A549 (cell line): ENCODE results near the gene DPAGT1.

Experiments
- BHLHE40 ChIP-seq: IDR thresholded peaks from 2 replicates; pipeline ENCODE4 v1.6.1; 2012; ENCODE audit warnings: low read depth, low read length, inconsistent platforms
- CEBPB ChIP-seq, 2 experiments: fragments of >200 bp in 1 of 2; sonication (Bioruptor Twin) in 1 of 2; formaldehyde crosslinking in 1 of 2; IDR thresholded peaks; 2 replicates each; pipeline ENCODE4 v1.6.1; 2012 to 2016
- CHD2 ChIP-seq: fragments of 150-350 bp; IDR thresholded peaks from 2 replicates; pipeline ENCODE4 v1.6.1; 2014; ENCODE audit warnings: low read length; ENCODE audit not compliant: partially characterized antibody
- EP300 ChIP-seq, 2 experiments: fragments of >200 bp; sonication (Bioruptor Twin); formaldehyde crosslinking; IDR thresholded peaks; 2 replicates in 1 of 2; 3 replicates in 1 of 2; pipeline ENCODE4 v1.6.1; 2016 to 2017
- HDAC2 ChIP-seq: fragments of 200-600 bp; sonication (generic); IDR thresholded peaks from 2 replicates; pipeline ENCODE4 v1.6.1; 2016
- NPAS2 ChIP-seq: fragments of 250-450 bp; sonication (Bioruptor Pico); IDR thresholded peaks from 2 replicates; pipeline ENCODE4 v1.8.0; 2022; ENCODE audit warnings: mild to moderate bottlenecking, moderate library complexity, borderline replicate concordance
- POLR2A ChIP-seq: IDR thresholded peaks from 2 replicates; pipeline ENCODE4 v1.6.1; 2012; ENCODE audit warnings: mild to moderate bottlenecking, low read length
- RAD21 ChIP-seq, 2 experiments: fragments of >200 bp in 1 of 2; sonication (Bioruptor Twin) in 1 of 2; formaldehyde crosslinking in 1 of 2; IDR thresholded peaks in 1 of 2; conservative IDR thresholded peaks in 1 of 2; 2 replicates in 1 of 2; 3 replicates in 1 of 2; pipeline ENCODE4 v1.6.1; 2012 to 2018; ENCODE audit warnings: inconsistent platforms in 1 of 2
- TF ChIP-seq, protein P1 (sequence below): fragments of >200 bp; sonication (Bioruptor Twin); formaldehyde crosslinking; IDR thresholded peaks from 3 replicates; pipeline ENCODE4 v1.5.1; 2016
- TF ChIP-seq, protein P2 (sequence below): fragments of 200-600 bp; sonication (generic); IDR thresholded peaks from 2 replicates; pipeline ENCODE4 v1.6.1; 2016; ENCODE audit warnings: antibody characterized with exemption, mild to moderate bottlenecking, moderate library complexity
- TF ChIP-seq, protein P3 (sequence below): IDR thresholded peaks from 2 replicates; pipeline ENCODE4 v1.6.1; 2012
- TF ChIP-seq, protein P4 (sequence below): IDR thresholded peaks from 2 replicates; pipeline ENCODE4 v1.6.1; 2012; ENCODE audit warnings: low read depth, borderline replicate concordance

DNA sequence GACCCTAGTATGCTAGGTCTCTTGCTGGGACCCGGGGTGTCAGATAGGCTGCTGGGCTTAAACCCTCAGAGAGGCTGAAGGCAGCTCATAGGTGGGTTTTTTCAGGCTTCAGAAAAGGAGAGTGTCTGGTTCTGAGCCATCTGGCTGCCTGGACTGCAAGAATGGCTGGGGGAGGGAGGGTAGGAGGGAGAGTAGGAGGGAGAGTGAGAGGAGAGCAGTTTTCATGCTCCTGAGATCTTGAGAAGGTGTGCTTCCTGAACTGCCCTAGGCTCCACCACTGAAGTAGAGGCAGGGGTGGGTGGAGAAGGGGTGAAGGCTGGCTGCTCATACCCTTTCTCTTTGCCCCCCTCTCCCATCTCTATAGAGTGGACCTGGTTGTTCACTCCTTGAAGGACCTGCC lies 12.3 kb downstream of the DPAGT1 start:
- TF ChIP-seq, protein P1, sequence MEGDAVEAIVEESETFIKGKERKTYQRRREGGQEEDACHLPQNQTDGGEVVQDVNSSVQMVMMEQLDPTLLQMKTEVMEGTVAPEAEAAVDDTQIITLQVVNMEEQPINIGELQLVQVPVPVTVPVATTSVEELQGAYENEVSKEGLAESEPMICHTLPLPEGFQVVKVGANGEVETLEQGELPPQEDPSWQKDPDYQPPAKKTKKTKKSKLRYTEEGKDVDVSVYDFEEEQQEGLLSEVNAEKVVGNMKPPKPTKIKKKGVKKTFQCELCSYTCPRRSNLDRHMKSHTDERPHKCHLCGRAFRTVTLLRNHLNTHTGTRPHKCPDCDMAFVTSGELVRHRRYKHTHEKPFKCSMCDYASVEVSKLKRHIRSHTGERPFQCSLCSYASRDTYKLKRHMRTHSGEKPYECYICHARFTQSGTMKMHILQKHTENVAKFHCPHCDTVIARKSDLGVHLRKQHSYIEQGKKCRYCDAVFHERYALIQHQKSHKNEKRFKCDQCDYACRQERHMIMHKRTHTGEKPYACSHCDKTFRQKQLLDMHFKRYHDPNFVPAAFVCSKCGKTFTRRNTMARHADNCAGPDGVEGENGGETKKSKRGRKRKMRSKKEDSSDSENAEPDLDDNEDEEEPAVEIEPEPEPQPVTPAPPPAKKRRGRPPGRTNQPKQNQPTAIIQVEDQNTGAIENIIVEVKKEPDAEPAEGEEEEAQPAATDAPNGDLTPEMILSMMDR, result no peak
- TF ChIP-seq, protein P2, sequence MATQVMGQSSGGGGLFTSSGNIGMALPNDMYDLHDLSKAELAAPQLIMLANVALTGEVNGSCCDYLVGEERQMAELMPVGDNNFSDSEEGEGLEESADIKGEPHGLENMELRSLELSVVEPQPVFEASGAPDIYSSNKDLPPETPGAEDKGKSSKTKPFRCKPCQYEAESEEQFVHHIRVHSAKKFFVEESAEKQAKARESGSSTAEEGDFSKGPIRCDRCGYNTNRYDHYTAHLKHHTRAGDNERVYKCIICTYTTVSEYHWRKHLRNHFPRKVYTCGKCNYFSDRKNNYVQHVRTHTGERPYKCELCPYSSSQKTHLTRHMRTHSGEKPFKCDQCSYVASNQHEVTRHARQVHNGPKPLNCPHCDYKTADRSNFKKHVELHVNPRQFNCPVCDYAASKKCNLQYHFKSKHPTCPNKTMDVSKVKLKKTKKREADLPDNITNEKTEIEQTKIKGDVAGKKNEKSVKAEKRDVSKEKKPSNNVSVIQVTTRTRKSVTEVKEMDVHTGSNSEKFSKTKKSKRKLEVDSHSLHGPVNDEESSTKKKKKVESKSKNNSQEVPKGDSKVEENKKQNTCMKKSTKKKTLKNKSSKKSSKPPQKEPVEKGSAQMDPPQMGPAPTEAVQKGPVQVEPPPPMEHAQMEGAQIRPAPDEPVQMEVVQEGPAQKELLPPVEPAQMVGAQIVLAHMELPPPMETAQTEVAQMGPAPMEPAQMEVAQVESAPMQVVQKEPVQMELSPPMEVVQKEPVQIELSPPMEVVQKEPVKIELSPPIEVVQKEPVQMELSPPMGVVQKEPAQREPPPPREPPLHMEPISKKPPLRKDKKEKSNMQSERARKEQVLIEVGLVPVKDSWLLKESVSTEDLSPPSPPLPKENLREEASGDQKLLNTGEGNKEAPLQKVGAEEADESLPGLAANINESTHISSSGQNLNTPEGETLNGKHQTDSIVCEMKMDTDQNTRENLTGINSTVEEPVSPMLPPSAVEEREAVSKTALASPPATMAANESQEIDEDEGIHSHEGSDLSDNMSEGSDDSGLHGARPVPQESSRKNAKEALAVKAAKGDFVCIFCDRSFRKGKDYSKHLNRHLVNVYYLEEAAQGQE, result no peak
- no peak for TF ChIP-seq BHLHE40
- TF ChIP-seq CEBPB (IDR thresholded peaks at IDR 0.05), result no peak
- TF ChIP-seq POLR2A, result no peak
- TF ChIP-seq, protein P3, sequence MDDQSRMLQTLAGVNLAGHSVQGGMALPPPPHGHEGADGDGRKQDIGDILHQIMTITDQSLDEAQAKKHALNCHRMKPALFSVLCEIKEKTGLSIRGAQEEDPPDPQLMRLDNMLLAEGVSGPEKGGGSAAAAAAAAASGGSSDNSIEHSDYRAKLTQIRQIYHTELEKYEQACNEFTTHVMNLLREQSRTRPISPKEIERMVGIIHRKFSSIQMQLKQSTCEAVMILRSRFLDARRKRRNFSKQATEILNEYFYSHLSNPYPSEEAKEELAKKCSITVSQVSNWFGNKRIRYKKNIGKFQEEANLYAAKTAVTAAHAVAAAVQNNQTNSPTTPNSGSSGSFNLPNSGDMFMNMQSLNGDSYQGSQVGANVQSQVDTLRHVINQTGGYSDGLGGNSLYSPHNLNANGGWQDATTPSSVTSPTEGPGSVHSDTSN, result no peak
- no peak for TF ChIP-seq HDAC2
- no peak for TF ChIP-seq NPAS2 (CRISPR knock-in tag)
- TF ChIP-seq EP300 (IDR thresholded peaks at IDR 0.05), result no peak
- no peak for TF ChIP-seq CHD2
- TF ChIP-seq RAD21 (conservative IDR thresholded peaks at IDR 0.05 in 1 of 2, IDR thresholded peaks at IDR 0.05 in 1 of 2), result no peak
- TF ChIP-seq, protein P4, sequence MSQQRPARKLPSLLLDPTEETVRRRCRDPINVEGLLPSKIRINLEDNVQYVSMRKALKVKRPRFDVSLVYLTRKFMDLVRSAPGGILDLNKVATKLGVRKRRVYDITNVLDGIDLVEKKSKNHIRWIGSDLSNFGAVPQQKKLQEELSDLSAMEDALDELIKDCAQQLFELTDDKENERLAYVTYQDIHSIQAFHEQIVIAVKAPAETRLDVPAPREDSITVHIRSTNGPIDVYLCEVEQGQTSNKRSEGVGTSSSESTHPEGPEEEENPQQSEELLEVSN, result no peak
